ENCODE measurements around the gene VGLL4.
A peak's percentile ranks its signal among the peaks of the same experiment; 100 is the strongest.
"Not testable (repeated sequence)": the region's sequence is repeated elsewhere in the genome, so short reads cannot be mapped to it uniquely, and the experiment has no call there.

VGLL4 gene

DNA sequence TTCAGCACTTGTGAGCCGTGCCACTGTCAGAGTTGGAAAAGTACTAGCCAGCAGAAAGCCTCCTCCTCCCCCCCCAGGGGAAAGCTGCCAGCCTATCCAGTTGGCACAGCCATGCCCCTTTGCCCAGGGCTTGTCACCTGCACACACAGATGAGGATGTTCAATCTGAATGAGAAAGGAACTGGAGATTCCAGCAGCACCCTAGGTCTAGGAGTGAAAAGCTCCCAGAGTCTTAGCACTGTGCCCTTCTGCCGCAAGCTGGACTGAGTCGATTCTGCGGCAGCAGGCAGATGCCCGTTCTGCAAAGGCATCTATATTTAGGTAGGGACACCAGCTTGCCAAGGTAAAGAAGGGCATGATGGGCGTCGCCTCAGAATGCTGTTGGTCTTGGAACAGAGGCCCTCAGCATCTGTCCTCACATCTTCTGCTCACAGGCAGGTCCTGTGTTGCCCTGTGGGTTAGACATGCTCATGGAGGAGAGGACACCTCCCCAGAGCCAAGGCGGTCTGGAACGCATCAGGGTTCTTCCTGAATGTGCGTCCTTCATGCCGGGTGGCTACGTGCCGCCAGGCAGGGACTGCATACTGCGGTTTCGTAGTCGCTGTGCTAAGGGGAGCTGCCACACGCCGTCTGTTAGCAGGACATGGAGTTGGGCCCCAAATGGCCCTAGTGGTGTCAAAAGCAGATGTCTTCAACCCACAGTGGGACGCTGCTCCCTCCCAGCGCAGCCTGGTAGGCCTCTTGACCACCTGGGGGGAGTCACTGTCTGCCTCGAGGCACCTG lies 109.5 kb downstream of the VGLL4 start:
- TF ChIP-seq, protein P1, sequence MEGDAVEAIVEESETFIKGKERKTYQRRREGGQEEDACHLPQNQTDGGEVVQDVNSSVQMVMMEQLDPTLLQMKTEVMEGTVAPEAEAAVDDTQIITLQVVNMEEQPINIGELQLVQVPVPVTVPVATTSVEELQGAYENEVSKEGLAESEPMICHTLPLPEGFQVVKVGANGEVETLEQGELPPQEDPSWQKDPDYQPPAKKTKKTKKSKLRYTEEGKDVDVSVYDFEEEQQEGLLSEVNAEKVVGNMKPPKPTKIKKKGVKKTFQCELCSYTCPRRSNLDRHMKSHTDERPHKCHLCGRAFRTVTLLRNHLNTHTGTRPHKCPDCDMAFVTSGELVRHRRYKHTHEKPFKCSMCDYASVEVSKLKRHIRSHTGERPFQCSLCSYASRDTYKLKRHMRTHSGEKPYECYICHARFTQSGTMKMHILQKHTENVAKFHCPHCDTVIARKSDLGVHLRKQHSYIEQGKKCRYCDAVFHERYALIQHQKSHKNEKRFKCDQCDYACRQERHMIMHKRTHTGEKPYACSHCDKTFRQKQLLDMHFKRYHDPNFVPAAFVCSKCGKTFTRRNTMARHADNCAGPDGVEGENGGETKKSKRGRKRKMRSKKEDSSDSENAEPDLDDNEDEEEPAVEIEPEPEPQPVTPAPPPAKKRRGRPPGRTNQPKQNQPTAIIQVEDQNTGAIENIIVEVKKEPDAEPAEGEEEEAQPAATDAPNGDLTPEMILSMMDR (IDR thresholded peaks at IDR 0.05; ENCODE audit: low read depth, low read length): no peak
- DNase-seq (ENCODE audit: extremely low read depth, low read depth): no peak

DNA sequence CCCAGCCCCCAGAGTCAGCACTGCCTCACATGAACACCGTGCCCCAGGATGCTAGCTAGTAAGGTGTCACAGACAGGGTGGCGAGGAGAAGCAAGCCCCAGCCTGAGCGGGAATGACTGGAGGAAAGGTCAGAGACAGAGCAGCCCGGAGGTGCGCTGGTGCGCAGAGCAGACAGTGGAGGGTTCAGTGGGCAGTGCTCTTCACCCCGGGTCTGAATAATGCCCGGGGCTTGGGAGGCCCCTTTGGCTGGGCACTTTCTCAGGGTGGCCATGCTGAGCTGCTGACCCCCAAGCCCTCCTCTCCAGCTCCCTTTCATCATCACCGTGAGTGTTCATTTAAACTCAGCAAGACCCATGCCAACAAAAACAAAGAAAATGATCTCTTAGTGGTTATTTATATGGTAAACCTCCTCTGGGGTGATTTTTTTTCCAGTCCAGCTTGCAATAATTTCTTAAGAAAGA lies 110.8 kb downstream of the VGLL4 start:
- no peak for DNase-seq (ENCODE audit: extremely low read depth, low read depth)
- TF ChIP-seq, protein P1 (IDR thresholded peaks at IDR 0.05; ENCODE audit: low read depth, low read length): no peak

DNA sequence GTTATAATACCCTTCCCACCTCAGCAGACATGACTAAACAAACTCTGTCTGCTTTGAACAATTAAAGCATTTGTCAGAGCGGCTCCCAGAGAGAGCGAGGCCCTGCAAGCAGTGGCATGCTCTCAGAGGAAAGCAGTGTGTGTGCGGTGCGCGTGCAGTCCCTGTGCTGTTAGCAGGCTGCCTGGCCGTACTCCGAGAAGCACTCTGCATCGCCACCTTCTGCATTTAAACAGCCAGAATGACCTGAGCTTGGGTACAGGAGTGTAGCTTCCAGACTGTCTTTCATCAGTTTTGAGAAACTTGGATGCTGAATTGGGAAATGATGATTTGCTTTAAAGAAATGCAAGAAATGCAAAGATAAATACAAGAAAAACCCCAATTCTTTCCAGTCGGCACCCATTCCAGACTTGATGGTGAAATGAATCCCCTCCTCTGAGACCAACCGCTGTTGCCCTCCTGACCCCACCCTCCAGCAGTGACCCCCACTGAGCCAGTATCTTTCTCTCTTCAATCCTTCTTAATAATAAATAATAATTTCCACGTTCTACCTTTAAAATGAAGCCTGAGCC lies 113.5 kb downstream of the VGLL4 start:
- TF ChIP-seq, protein P1 (IDR thresholded peaks at IDR 0.05; ENCODE audit: low read depth, low read length): peak; percentile 20
- DNase-seq (ENCODE audit: extremely low read depth, low read depth): peak; percentile 81

DNA sequence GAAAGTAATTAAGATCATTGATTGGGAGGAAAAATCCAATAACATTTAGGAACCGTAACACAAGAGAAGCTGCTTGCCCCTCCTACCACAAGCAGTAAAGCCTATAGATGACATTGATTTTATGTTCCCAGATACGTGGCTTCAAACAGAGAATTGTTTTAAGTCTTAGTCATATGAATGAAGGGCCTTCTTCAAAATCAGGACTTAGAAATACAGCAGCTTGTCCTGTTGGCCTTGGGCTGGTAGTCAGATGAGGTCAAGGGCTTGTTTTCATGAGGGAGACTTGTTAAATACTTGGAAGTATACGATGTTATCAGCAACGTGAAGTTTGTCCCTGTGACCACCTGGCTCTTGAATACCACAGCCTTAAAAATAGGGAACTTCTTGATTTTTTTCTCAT lies 114.4 kb downstream of the VGLL4 start:
- TF ChIP-seq, protein P1 (IDR thresholded peaks at IDR 0.05; ENCODE audit: low read depth, low read length): no peak
- no peak for DNase-seq (ENCODE audit: extremely low read depth, low read depth)

DNA sequence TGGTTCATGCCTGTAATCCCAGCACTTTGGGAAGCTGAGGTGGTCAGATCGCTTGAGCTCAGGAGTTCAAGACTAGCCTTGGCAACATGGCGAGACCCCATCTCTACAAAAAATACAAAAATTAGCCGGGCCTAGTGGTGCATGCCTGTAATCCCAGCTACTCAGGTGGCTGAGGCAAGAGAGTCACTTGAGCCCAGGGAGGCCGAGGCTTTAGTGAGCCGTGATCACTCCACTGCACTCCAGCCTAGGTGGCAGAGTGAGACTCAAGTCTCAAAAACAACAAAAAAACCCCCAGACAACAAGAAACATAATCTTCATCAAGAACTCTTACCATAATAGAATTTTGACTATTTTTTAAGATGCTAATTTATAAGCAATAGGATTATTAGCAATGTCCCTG lies 117.6 kb downstream of the VGLL4 start:
- DNase-seq (ENCODE audit: extremely low read depth, low read depth): not testable (repeated sequence)

DNA sequence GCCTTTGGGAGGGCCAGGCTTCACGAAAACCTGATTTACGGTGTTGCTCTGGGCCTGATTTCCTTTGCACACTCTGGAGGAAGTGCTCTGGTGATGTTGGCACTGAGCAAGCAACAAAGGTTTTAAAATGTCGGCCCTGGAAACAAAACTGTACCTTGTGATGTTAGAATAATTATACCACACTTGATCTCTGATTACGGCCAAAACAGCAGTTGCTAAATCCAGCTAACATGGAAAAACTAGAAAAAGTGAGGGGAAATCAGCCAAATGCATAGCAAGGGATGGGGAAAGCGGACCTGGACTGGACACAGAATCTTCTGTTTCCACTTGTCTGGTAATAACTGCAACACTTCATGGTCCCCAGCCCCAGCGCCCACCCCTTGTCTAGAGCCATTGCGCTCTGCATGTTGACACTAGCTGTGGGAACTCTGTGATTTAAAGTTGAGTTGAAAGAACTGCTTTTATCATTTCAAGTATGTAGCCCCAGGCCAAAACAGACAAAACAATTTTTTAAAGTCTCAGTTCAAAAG lies 120.1 kb downstream of the VGLL4 start:
- TF ChIP-seq, protein P1 (IDR thresholded peaks at IDR 0.05; ENCODE audit: low read depth, low read length): no peak
- no peak for DNase-seq (ENCODE audit: extremely low read depth, low read depth)

DNA sequence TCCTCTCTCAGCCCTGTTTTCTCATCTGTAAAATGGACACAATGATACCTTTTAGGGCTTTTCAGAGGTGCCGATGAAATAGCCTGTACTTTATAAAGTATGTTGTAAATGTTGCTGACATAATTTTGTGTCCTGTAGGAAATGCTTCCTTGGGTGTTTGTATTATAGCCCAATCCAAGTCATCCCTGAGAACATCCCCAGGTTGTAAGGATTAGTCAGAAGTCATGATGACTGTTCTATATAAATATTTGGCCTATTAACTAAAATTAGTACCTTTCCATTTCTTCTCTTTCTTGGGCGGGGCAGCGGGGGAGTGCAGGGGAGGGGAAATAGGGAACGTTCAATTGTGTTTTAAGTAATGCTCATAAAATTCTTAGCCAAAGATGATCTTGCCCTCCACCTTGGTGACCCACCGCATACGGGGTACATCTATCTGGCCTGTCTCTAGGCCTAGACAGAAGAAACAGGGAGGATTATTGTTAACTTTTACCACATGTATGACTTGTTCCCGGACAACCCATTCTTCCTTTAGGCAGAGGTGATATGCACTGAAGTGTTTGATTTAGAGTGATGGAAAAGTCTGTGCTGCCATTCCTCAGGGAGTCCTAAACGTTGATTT lies 120.7 kb downstream of the VGLL4 start:
- DNase-seq (ENCODE audit: extremely low read depth, low read depth): no peak
- TF ChIP-seq, protein P1 (IDR thresholded peaks at IDR 0.05; ENCODE audit: low read depth, low read length): no peak

All from AG09319 (cell line).